Pancreas (tissue), 10 donors: ENCODE measurements around the gene MAP2K2. TPM values are rescaled to one million over a fixed set of nuclear protein-coding genes. Genes with fewer than 3 reads are reported as not detected.

ENCODE experiments used
- ATAC-seq, 4 donors: fragments of 200-7000 bp; cut with Tn5 transposase; one replicate each; pipeline versions ENCODE4 v1.8.0 to v1.9.1; 2020; ENCODE audit warnings: mild to moderate bottlenecking in 4 of 4, moderate library complexity in 4 of 4
- DNase-seq, 6 donors: peaks; one replicate each; pipeline ENCODE4 v3.0.0-alpha.2; 2020
- FAIRE-seq: peaks from 2 replicates; lab custom pipeline; 2012; peaks lifted over from hg19 to GRCh38; lab: Jason Lieb, UNC
- H3K27ac ChIP-seq, 4 donors: fragments of 200-600 bp; sonication (generic); 1 replicate in 3 of 4; 2 replicates in 1 of 4; pipeline versions ENCODE4 v1.5.0 to v1.8.0; 2020
- H3K27me3 ChIP-seq, 4 donors: fragments of 200-600 bp; one replicate each; pipeline ENCODE4 v1.8.0; 2021
- H3K36me3 ChIP-seq, 3 donors: fragments of 200-600 bp; sonication (generic) in 1 of 3; one replicate each; pipeline versions ENCODE4 v1.5.0 to v1.8.0; 2020 to 2021
- H3K4me1 ChIP-seq, 3 donors: fragments of 200-600 bp; one replicate each; pipeline ENCODE4 v1.8.0; 2021
- H3K4me3 ChIP-seq, 4 donors: fragments of 200-600 bp; sonication (generic) in 2 of 4; one replicate each; pipeline versions ENCODE4 v1.5.0 to v1.8.0; 2020 to 2021
- H3K9me3 ChIP-seq, 4 donors: fragments of 200-600 bp; one replicate each; pipeline ENCODE4 v1.8.0; 2021
- WGBS, 2 donors: extraction: QIAGEN DNeasy Blood & Tissue Kit; methylation state at CpG; one replicate each; pipeline ENCODE4 v1.1.7; 2013; 5-methylcytosine and 5-hydroxymethylcytosine counted together
- intact Hi-C, 3 donors: fragments of 100-400 bp; cut with DNase I; formaldehyde crosslinking; loops; one replicate each; pipeline versions ENCODE4 v1.11.1 to v1.14.2; 2022
- polyA plus RNA-seq, 2 donors: library from polyadenylated mRNA; stranded (reverse); fragments of 200-250 nt; gene quantifications; one replicate each; pipeline ENCODE4 v1.2.3, GENCODE V29; 2013
- total RNA-seq, 6 donors: library from RNA; stranded (reverse); fragmentation: NEBNext Ultra II Directional in 4 of 6; extraction: Animal tissue kit (Norgen Biotek cat#: 25700) in 4 of 6; gene quantifications; one replicate each; pipeline versions ENCODE4 v1.2.1 to v1.2.4, GENCODE V29; 2021 to 2023
- TF ChIP-seq, protein P1 (sequence below), 4 donors: fragments of 200-600 bp; sonication (generic) in 3 of 4; IDR thresholded peaks; one replicate each; pipeline versions ENCODE4 v1.5.0 to v1.8.0; 2021; ENCODE audit warnings: antibody characterized with exemption in 4 of 4
- donor health status: healthy with polysubstance abuse.
- donor health status: DM: no; HTN: no; CAD: no; lungs with moderate emphysema.
- donor health status: DM: no; HTN: no; CAD: no.
- donor health status: control.
- donor health status: control.
- donor health status: Bipolar disorder and iron deficiency.
- donor health status: DM: yes; HTN: yes; CAD: no.
- donor health status: DM: no; HTN: no; CAD: no.
- donor health status: DM: no; HTN: no; CAD: no.
- donor health status: DM: yes; HTN: yes; CAD: no.

MAP2K2 gene
- total and polyA plus RNA-seq, 8 donors = 52.4 to 183 (median 74.2) TPM

DNA sequence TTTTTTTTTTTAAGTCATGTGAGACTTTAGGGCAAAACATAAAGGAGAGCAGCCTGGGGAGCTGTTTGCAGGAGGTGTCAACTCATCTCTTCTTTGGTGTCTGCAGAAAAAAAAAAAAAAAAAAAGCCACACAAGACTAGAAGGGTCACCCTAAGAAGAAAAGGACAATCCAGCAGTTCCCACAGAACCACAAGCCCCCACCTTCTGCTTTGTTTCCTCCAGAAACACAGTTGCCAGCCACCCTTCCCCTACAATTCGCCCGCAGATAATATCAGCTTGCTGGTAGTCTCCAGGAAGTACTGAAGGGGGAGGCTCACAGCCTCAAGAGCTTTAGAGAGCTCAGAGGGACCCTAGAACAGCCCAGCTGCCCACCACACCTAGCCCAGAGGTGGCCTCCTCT is 34.9 kb downstream of the MAP2K2 start:
- ATAC-seq (peak in 3 of 4 donors; percentile 13 to 39 (median 18)), DNase-seq (no peak), FAIRE-seq (no peak)
- Histone ChIP-seq H3K4me3 (no peak overlapping the region), H3K27me3 (no peaks in the 10 kb centered on the region), H3K27ac (peak overlapping the region in 1 of 4 donors; percentile 3), H3K36me3 (peaks cover 0 to 9% (median under 1%) of the 10 kb centered on the region in 3 donors), H3K9me3 (no peaks in the 10 kb centered on the region), H3K4me1 (no peaks in the 10 kb centered on the region)
- TF ChIP-seq, protein P1, sequence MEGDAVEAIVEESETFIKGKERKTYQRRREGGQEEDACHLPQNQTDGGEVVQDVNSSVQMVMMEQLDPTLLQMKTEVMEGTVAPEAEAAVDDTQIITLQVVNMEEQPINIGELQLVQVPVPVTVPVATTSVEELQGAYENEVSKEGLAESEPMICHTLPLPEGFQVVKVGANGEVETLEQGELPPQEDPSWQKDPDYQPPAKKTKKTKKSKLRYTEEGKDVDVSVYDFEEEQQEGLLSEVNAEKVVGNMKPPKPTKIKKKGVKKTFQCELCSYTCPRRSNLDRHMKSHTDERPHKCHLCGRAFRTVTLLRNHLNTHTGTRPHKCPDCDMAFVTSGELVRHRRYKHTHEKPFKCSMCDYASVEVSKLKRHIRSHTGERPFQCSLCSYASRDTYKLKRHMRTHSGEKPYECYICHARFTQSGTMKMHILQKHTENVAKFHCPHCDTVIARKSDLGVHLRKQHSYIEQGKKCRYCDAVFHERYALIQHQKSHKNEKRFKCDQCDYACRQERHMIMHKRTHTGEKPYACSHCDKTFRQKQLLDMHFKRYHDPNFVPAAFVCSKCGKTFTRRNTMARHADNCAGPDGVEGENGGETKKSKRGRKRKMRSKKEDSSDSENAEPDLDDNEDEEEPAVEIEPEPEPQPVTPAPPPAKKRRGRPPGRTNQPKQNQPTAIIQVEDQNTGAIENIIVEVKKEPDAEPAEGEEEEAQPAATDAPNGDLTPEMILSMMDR (IDR thresholded peaks at IDR 0.05) = no peak
- 77 to 92% methylated on average over 2 of the region's 2 CpGs for WGBS, 2 donors
- intact Hi-C loops = no loop called here

DNA sequence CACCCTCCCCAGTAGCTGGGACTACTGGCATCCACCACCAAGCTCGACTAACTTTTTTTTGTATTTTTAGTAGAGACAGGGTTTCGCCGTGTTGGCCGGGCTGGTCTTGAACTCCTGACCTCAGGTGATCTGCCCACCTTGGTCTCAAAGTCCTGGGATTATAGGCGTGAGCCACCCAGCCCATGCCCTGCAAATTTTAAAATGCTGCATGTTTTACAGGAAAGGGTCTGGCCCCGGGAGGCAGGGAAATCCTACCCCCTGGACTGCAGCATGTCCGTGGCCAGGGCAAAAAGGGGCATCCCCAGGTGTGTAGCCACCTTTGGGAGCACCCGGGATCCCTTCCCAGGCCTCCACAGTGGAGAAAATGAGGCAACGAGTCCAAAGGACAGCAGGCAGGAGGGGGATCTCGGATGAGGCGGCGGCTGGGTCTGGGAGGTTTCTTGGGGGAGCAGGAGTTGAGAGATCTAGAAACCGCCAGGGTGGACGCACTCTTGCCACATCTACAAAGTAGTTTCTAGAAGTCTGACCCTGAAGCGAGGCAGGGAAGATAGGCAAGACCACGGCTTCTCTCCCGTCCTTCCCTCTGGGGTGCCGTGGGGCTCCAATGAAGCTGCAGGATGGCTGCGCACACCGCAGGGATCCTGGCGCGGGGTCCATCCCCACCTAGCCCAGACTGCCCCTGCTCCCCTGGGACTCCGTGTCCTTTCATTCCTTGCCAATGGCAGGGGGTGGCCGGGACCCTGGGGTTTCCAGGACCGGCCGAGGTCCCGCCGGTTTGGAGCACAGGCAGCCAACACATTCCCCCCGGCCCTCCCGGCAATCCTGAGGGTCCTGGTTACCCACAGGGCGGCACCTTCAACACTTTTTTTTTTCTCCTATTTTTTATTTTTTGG is 35.9 kb downstream of the MAP2K2 start:
- no peaks in the 10 kb centered on the region for H3K27me3 ChIP-seq
- H3K36me3 ChIP-seq = peaks cover 0 to 9% (median 0%) of the 10 kb centered on the region in 3 donors
- H3K4me1 ChIP-seq = no peaks in the 10 kb centered on the region
- no peak for DNase-seq
- 73 to 81% methylated on average over 30 to 31 of the region's 31 CpGs for WGBS, 2 donors
- intact Hi-C loops = no loop called here
- no peaks in the 10 kb centered on the region for H3K9me3 ChIP-seq
- H3K27ac ChIP-seq = no peak overlapping the region
- no peak overlapping the region for H3K4me3 ChIP-seq
- no peak for FAIRE-seq
- ATAC-seq = peak in 1 of 4 donors; percentile 4
- TF ChIP-seq, protein P1 (IDR thresholded peaks at IDR 0.05) = no peak

DNA sequence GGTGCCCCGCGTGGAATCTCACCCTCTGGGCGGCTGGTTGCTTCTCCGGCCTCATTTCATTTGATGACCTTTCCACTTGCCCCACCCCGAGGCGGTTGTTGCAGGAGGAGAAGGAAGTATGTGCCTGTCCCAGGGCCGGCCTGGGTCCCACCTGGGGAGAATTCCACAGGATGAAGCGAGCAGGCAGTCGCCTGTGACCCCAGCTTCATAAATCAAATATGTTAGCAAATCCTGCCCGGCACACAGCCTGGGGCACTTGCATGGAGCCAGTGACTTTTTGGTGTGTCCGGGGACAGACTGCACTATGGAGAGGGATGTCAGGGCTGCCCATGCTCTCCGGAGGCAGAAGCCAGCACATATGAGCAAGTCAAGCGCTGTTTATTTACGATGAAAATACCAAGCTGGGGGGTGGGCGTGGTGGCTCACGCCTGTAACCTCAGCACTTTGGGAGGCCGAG is 37.5 kb downstream of the MAP2K2 start:
- TF ChIP-seq, protein P1 (IDR thresholded peaks at IDR 0.05) = no peak
- no peaks in the 10 kb centered on the region for H3K27me3 ChIP-seq
- DNase-seq = no peak
- H3K27ac ChIP-seq = no peak overlapping the region
- no peak for ATAC-seq
- no peaks in the 10 kb centered on the region for H3K4me1 ChIP-seq
- H3K9me3 ChIP-seq = no peaks in the 10 kb centered on the region
- no peak for FAIRE-seq
- intact Hi-C loops = no loop called here
- no peak overlapping the region for H3K4me3 ChIP-seq
- H3K36me3 ChIP-seq = peaks cover 0 to 9% (median 0%) of the 10 kb centered on the region in 3 donors
- WGBS, 2 donors = 35 to 44% methylated on average over 17 of the region's 17 CpGs

DNA sequence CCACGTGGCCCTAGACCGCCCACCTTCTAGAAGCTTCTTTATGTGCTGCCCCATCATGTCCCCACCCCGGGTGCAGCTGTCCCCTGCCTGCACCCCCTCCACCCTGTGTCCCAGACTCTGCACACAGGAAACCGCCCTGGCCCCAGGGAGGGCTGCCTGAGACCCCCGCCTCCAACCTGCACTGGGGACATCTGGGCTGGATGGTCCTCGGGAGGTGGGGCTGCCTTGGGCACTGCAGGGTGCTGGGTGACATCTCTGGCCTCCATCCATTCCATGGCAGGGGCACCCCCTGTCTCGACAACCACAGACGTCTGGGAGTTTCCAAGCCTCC is 39.4 kb downstream of the MAP2K2 start:
- intact Hi-C loops = no loop called here
- H3K27me3 ChIP-seq = no peaks in the 10 kb centered on the region
- ATAC-seq (no peak), DNase-seq (peak in 1 of 6 donors; percentile 68), FAIRE-seq (no peak)
- H3K9me3 ChIP-seq = no peaks in the 10 kb centered on the region
- H3K4me1 ChIP-seq = no peaks in the 10 kb centered on the region
- no peak overlapping the region for H3K4me3 ChIP-seq
- no peak overlapping the region for H3K27ac ChIP-seq
- peaks cover 0 to under 1% (median 0%) of the 10 kb centered on the region in 3 donors for H3K36me3 ChIP-seq
- 70 to 78% methylated on average over 8 of the region's 8 CpGs for WGBS, 2 donors
- TF ChIP-seq, protein P1 (IDR thresholded peaks at IDR 0.05) = no peak
